ENCODE measurements around the gene PKN3. TPM values are rescaled to one million over a fixed set of nuclear protein-coding genes. Genes with fewer than 3 reads are reported as not detected.

PKN3 gene
- total and polyA plus RNA-seq, 8 donors: 2.5 to 11.0 (median 3.9) TPM

- TF ChIP-seq CTCF (IDR thresholded peaks at IDR 0.05): no peak
- no peaks in the 10 kb centered on the region for H3K36me3 ChIP-seq
- H3K4me1 ChIP-seq: no peaks in the 10 kb centered on the region
- H3K27ac ChIP-seq: no peak overlapping the region
- intact Hi-C loops (cut with DNase I): no loop called here
- DNase-seq (no peak), FAIRE-seq (no peak), ATAC-seq (no peak)
- WGBS, 2 donors: 92% methylated on average over 22 of the region's 22 CpGs
- H3K9me3 ChIP-seq: no peaks in the 10 kb centered on the region
- H3K27me3 ChIP-seq: no peaks in the 10 kb centered on the region
- H3K4me3 ChIP-seq: no peak overlapping the region
Measured at GRCh38 chr9:128720841-128721486, 18.7 kb downstream of the PKN3 start.

- FAIRE-seq (no peak), DNase-seq (peak in 1 of 6 donors; percentile 36), ATAC-seq (no peak)
- no peaks in the 10 kb centered on the region for H3K9me3 ChIP-seq
- no peaks in the 10 kb centered on the region for H3K27me3 ChIP-seq
- intact Hi-C loops (cut with DNase I): no loop called here
- no peak overlapping the region for H3K27ac ChIP-seq
- no peak for TF ChIP-seq CTCF (IDR thresholded peaks at IDR 0.05)
- H3K36me3 ChIP-seq: no peaks in the 10 kb centered on the region
- 90 to 93% methylated on average over 16 to 18 of the region's 18 CpGs for WGBS, 2 donors
- H3K4me3 ChIP-seq: no peak overlapping the region
- no peaks in the 10 kb centered on the region for H3K4me1 ChIP-seq
Measured at GRCh38 chr9:128721487-128722010, 19.2 kb downstream of the PKN3 start.

- ATAC-seq (no peak), DNase-seq (peak in 1 of 6 donors; percentile 28), FAIRE-seq (no peak)
- Histone ChIP-seq H3K4me1 (no peaks in the 10 kb centered on the region), H3K27me3 (no peaks in the 10 kb centered on the region), H3K9me3 (no peaks in the 10 kb centered on the region), H3K4me3 (no peak overlapping the region), H3K36me3 (no peaks in the 10 kb centered on the region), H3K27ac (no peak overlapping the region)
- no peak for TF ChIP-seq CTCF (IDR thresholded peaks at IDR 0.05)
- WGBS, 2 donors: 58 to 60% methylated on average over 9 of the region's 9 CpGs
- intact Hi-C loops (cut with DNase I): no loop called here
Measured at GRCh38 chr9:128722380-128723351, 20.4 kb downstream of the PKN3 start.

- DNase-seq (peak in 2 of 6 donors; percentile 45 to 52), ATAC-seq (no peak), FAIRE-seq (no peak)
- Histone ChIP-seq H3K27me3 (no peaks in the 10 kb centered on the region), H3K4me1 (no peaks in the 10 kb centered on the region), H3K27ac (peak overlapping the region; percentile 43 to 66 (median 55)), H3K9me3 (no peaks in the 10 kb centered on the region), H3K36me3 (no peaks in the 10 kb centered on the region), H3K4me3 (peak overlapping the region; percentile 51 to 77 (median 60))
- intact Hi-C loops (cut with DNase I): no loop called here
- no peak for TF ChIP-seq CTCF (IDR thresholded peaks at IDR 0.05)
- WGBS, 2 donors: 27 to 32% methylated on average over 7 of the region's 7 CpGs
Measured at GRCh38 chr9:128723352-128723865, 21.1 kb downstream of the PKN3 start.

Measured in pancreas (tissue), 10 donors.